Measurements from ENCODE around the gene MTHFSD. TPM values are rescaled to one million over a fixed set of nuclear protein-coding genes. Genes with fewer than 3 reads are reported as not detected.

Gene MTHFSD
- total and polyA plus RNA-seq, 2 of the 8 experiments (the other 6 are each of a cell fraction or from before 2014, with no cell fraction given), result 7.1 to 9.8 TPM

DNA sequence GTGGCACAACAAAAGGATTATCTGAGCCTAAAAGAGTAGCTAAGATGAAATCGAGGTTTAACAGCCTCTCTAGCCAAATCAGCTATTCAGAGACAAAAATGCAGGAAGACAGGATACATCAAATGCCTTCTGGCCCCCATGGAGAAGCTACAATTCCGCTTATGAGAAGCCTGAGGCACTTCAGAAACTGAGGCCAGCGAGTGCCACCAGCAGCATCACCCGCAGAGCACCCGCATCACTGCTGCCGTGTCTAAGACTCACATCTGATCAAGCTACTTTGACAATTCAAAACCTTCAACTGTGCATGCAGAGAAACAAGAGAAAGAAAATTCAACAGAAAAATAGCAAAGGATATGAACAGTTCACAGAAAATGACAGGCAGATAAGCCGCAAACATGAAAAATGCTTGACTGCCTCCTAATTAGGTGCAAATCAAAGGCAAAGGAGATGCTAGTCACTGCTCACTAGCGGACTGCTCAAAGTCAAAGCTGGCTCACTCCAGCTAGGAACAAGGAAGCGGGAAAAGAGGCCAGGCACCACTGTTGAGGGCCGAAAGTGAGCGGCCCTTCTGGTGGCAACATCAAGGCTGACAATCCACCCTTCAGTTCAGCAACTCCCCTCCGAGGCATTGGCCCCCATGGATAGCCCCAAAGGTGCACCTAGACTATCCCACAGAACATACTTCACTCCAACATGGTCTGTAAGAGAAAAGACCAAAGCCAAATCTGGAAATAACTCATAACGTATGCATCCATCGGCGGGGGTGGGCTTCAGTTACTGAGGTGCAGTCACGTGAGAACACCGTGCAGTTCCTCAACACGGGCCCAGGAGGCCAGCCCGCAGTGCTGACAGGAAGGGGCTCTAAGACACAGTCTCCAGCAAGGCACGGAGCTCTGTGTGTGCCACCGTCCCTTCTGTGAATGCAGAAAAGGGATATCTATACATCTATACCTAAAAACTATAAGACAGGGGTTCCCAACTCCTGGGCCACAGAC is 12.0 kb downstream of the MTHFSD start (continued):
- TF ChIP-seq, protein P1, sequence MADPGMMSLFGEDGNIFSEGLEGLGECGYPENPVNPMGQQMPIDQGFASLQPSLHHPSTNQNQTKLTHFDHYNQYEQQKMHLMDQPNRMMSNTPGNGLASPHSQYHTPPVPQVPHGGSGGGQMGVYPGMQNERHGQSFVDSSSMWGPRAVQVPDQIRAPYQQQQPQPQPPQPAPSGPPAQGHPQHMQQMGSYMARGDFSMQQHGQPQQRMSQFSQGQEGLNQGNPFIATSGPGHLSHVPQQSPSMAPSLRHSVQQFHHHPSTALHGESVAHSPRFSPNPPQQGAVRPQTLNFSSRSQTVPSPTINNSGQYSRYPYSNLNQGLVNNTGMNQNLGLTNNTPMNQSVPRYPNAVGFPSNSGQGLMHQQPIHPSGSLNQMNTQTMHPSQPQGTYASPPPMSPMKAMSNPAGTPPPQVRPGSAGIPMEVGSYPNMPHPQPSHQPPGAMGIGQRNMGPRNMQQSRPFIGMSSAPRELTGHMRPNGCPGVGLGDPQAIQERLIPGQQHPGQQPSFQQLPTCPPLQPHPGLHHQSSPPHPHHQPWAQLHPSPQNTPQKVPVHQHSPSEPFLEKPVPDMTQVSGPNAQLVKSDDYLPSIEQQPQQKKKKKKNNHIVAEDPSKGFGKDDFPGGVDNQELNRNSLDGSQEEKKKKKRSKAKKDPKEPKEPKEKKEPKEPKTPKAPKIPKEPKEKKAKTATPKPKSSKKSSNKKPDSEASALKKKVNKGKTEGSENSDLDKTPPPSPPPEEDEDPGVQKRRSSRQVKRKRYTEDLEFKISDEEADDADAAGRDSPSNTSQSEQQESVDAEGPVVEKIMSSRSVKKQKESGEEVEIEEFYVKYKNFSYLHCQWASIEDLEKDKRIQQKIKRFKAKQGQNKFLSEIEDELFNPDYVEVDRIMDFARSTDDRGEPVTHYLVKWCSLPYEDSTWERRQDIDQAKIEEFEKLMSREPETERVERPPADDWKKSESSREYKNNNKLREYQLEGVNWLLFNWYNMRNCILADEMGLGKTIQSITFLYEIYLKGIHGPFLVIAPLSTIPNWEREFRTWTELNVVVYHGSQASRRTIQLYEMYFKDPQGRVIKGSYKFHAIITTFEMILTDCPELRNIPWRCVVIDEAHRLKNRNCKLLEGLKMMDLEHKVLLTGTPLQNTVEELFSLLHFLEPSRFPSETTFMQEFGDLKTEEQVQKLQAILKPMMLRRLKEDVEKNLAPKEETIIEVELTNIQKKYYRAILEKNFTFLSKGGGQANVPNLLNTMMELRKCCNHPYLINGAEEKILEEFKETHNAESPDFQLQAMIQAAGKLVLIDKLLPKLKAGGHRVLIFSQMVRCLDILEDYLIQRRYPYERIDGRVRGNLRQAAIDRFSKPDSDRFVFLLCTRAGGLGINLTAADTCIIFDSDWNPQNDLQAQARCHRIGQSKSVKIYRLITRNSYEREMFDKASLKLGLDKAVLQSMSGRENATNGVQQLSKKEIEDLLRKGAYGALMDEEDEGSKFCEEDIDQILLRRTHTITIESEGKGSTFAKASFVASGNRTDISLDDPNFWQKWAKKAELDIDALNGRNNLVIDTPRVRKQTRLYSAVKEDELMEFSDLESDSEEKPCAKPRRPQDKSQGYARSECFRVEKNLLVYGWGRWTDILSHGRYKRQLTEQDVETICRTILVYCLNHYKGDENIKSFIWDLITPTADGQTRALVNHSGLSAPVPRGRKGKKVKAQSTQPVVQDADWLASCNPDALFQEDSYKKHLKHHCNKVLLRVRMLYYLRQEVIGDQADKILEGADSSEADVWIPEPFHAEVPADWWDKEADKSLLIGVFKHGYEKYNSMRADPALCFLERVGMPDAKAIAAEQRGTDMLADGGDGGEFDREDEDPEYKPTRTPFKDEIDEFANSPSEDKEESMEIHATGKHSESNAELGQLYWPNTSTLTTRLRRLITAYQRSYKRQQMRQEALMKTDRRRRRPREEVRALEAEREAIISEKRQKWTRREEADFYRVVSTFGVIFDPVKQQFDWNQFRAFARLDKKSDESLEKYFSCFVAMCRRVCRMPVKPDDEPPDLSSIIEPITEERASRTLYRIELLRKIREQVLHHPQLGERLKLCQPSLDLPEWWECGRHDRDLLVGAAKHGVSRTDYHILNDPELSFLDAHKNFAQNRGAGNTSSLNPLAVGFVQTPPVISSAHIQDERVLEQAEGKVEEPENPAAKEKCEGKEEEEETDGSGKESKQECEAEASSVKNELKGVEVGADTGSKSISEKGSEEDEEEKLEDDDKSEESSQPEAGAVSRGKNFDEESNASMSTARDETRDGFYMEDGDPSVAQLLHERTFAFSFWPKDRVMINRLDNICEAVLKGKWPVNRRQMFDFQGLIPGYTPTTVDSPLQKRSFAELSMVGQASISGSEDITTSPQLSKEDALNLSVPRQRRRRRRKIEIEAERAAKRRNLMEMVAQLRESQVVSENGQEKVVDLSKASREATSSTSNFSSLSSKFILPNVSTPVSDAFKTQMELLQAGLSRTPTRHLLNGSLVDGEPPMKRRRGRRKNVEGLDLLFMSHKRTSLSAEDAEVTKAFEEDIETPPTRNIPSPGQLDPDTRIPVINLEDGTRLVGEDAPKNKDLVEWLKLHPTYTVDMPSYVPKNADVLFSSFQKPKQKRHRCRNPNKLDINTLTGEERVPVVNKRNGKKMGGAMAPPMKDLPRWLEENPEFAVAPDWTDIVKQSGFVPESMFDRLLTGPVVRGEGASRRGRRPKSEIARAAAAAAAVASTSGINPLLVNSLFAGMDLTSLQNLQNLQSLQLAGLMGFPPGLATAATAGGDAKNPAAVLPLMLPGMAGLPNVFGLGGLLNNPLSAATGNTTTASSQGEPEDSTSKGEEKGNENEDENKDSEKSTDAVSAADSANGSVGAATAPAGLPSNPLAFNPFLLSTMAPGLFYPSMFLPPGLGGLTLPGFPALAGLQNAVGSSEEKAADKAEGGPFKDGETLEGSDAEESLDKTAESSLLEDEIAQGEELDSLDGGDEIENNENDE (IDR thresholded peaks at IDR 0.05; ENCODE audit: insufficient replicate concordance, low read length), result no peak
- TF ChIP-seq SIN3A (conservative IDR thresholded peaks at IDR 0.05 in 1 of 2, IDR thresholded peaks at IDR 0.05 in 1 of 2; ENCODE audit: low read depth in 1 of 2, low read length in 2 of 2) (no peak), KDM5A (IDR thresholded peaks at IDR 0.05; ENCODE audit: low read length) (no peak), BCL11A (IDR thresholded peaks at IDR 0.05; ENCODE audit: low read depth in 2 of 2, low read length in 2 of 2) (no peak)

Data from H1 (cell line).